GM10266 (cell line): ENCODE results near the gene EFNA2.
"Not testable (repeated sequence)": the region's sequence is repeated elsewhere in the genome, so short reads cannot be mapped to it uniquely, and the experiment has no call there.

Experiments
- DNase-seq: peaks from one replicate; pipeline ENCODE4 v3.0.0; 2012; ENCODE audit errors: extremely low spot score
- CTCF ChIP-seq: IDR thresholded peaks from 2 replicates; pipeline ENCODE4 v1.5.1; 2012; ENCODE audit warnings: mild to moderate bottlenecking, low read depth; ENCODE audit not compliant: control insufficient read depth, insufficient read depth; ENCODE audit errors: missing control alignments

The EFNA2 gene

GRCh38 chr19:1318678-1319471 is 33.2 kb downstream of the EFNA2 start:
- TF ChIP-seq CTCF = no peak

DNA sequence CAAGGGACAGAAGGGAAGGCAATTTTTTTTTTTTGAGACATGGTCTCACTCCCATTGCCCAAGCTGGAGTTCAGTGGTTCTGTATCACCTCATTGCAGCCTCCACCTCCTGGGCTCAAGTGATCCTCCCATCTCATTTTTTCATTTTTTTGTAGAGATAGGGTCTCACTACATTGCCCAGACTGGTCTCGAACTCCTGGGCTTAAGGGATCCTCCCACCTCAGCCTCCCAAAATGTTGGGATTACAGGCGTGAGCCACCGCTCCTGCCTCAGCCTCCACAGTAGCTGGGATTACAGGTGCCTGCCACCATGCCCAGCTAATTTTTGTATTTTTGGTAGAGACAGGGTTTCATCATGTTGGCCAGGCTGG is 34.6 kb downstream of the EFNA2 start:
- DNase-seq = not testable (repeated sequence)

More at GRCh38 chr19:1318678-1319471, 33.2 kb downstream of the EFNA2 start:
- no peak for DNase-seq

DNA sequence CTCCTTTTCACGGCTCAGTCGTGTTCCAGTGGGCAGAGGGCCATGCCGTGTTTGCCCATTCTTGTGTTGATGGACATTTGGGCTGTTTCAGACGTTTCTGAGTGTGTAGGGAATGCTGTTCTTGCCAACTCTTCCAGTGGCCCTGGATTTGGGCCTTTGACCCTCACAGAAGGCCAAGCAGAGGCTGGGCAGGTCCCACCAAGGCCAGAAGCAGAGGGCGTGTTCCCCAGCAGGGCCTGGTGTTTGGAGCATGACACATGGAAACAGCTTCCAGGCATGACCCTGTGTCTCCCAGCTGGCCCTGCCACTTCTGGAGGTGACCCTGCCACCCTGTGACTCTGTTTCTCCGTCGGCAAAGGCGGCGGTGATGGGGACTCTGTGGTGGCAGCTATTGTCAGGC is 35.9 kb downstream of the EFNA2 start:
- no peak for TF ChIP-seq CTCF
- DNase-seq = no peak

DNA sequence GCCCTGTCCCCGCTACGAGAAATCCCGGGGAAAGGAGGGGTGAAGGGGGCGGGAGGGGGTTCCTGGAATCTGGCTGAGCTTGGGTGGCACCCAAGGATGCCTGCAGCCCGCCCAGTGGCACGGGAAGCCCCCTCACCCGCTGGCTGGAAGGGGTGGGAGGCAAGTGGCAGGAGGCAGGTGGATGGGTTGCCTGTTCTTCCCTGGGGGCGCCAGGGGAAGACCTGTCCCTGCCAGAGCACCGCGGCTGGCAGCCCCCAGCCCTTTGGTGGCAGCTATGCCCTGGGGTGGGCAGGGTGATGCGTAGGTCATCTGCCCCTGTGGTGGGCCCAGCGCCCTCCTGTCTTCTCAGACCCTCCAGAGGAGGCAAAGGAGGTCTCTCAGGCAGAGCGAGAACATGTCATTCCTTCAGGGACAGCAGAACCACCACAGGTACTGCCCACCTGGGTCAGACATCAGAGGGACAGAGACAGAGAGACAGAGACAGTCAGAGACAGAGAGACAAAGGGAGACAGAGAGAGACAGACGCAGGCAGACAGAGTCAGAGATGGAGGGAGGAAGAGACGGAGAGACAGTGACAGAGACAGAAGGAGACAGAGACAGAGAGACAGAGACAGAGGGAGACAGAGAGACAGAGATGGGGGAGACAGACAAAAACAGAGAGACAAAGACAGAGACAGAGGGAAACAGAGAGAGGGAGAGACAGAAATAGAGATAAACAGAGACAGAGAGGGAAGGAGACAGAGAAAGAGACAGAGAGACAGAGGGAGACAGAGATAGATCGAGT is 36.7 kb downstream of the EFNA2 start:
- DNase-seq = no peak

GRCh38 chr19:1324249-1324805 is 38.7 kb downstream of the EFNA2 start:
- no peak for TF ChIP-seq CTCF
- DNase-seq = no peak

More for the DNA sequence above, 36.7 kb downstream of the EFNA2 start:
- TF ChIP-seq CTCF = no peak

GRCh38 chr19:1324806-1325567 is 39.3 kb downstream of the EFNA2 start:
- peak; percentile 58 for DNase-seq
- no peak for TF ChIP-seq CTCF

- no peak for DNase-seq
- TF ChIP-seq CTCF = no peak
Observed at GRCh38 chr19:1325568-1326294, 40.1 kb downstream of the EFNA2 start.
